H1 (cell line): ENCODE results near the gene FUNDC2. TPM values are rescaled to one million over a fixed set of nuclear protein-coding genes. Genes with fewer than 3 reads are reported as not detected.

Experiments used
- CTCF ChIA-PET: fragments of 300-600 bp; sonication (Branson Sonifier 250); formaldehyde crosslinking; loops from one replicate; lab custom pipeline; 2021; ENCODE audit not compliant: partially characterized antibody; lab: Charles Lee
- POLR2A ChIA-PET: fragments of 300-600 bp; sonication (Branson Sonifier 250); formaldehyde crosslinking; loops from one replicate; lab custom pipeline; 2021; ENCODE audit warnings: inconsistent platforms; ENCODE audit not compliant: partially characterized antibody; lab: Charles Lee
- DNase-seq, 2 experiments: peaks; one replicate each; pipeline versions ENCODE4 v3.0.0 to v3.0.0-alpha.2; 2010 to 2022; ENCODE audit warnings: low spot score in 2 of 2, low read depth in 1 of 2, mixed read lengths in 1 of 2
- FAIRE-seq: peaks from 2 replicates; lab custom pipeline; 2011; peaks lifted over from hg19 to GRCh38; lab: Jason Lieb, UNC
- H2AFZ ChIP-seq: 2 replicates; pipeline ENCODE4 v1.8.1; 2012; ENCODE audit warnings: low read length, inconsistent platforms
- H2AK5ac ChIP-seq: 2 replicates; pipeline ENCODE4 v1.6.1; 2013; ENCODE audit warnings: low read depth, low read length
- H2BK120ac ChIP-seq: replicated peaks from 2 replicates; pipeline ENCODE3; 2013; ENCODE audit warnings: low read depth, low read length, inconsistent platforms
- H2BK12ac ChIP-seq: 2 replicates; pipeline ENCODE4 v1.6.1; 2013; ENCODE audit warnings: low read depth, low read length
- H2BK15ac ChIP-seq: 2 replicates; pipeline ENCODE4 v1.6.1; 2013; ENCODE audit warnings: low read length
- H2BK20ac ChIP-seq: 2 replicates; pipeline ENCODE4 v1.6.1; 2013; ENCODE audit warnings: low read length
- H2BK5ac ChIP-seq: 2 replicates; pipeline ENCODE4 v1.6.1; 2013; ENCODE audit warnings: low read depth, low read length
- H3K14ac ChIP-seq: 2 replicates; pipeline ENCODE4 v1.6.1; 2013; ENCODE audit warnings: inconsistent platforms; ENCODE audit not compliant: insufficient read length
- H3K18ac ChIP-seq: 2 replicates; pipeline ENCODE4 v1.6.1; 2013; ENCODE audit warnings: low read length; ENCODE audit errors: extremely low read depth
- H3K23ac ChIP-seq: 2 replicates; pipeline ENCODE4 v1.6.1; 2013; ENCODE audit warnings: inconsistent platforms; ENCODE audit not compliant: insufficient read length
- H3K23me2 ChIP-seq: 2 replicates; pipeline ENCODE4 v1.6.1; 2013; ENCODE audit warnings: low read depth, low read length
- H3K27ac ChIP-seq: 2 replicates; pipeline ENCODE4 v1.6.1; 2011; ENCODE audit warnings: low read depth, low read length, inconsistent platforms
- H3K27me3 ChIP-seq, 4 experiments: replicated peaks in 1 of 4; 1 replicate in 1 of 4; 2 replicates in 3 of 4; pipeline versions ENCODE4 v1.6.1 to v1.8.1; 2011 to 2013; ENCODE audit warnings: low read length in 3 of 4, mild to moderate bottlenecking in 3 of 4, inconsistent platforms in 2 of 4, mixed read lengths in 2 of 4, moderate library complexity in 1 of 4; ENCODE audit not compliant: control insufficient read depth in 3 of 4, insufficient read depth in 3 of 4; ENCODE audit errors: extremely low read depth in 1 of 4
- H3K36me3 ChIP-seq, 4 experiments: 2 replicates each; pipeline versions ENCODE4 v1.6.1 to v1.8.1; 2011 to 2013; ENCODE audit warnings: mild to moderate bottlenecking in 4 of 4, low read length in 3 of 4, moderate library complexity in 2 of 4, control low read depth in 1 of 4, inconsistent platforms in 1 of 4; ENCODE audit not compliant: insufficient read depth in 4 of 4, control insufficient read depth in 2 of 4
- H3K4ac ChIP-seq: replicated peaks from 2 replicates; pipeline ENCODE3; 2013; ENCODE audit warnings: low read length, low read depth, mixed read lengths, inconsistent platforms; ENCODE audit not compliant: insufficient read length
- H3K4me1 ChIP-seq, 4 experiments: replicated peaks in 1 of 4; 1 replicate in 1 of 4; 2 replicates in 3 of 4; pipeline versions ENCODE4 v1.6.1 to v1.8.1; 2011 to 2013; ENCODE audit warnings: low read length in 3 of 4, inconsistent platforms in 2 of 4, mixed read lengths in 1 of 4; ENCODE audit not compliant: insufficient read depth in 4 of 4, control insufficient read depth in 3 of 4
- H3K4me2 ChIP-seq, 2 experiments: 2 replicates each; pipeline versions ENCODE4 v1.6.1 to v1.8.1; 2011 to 2013; ENCODE audit warnings: low read depth in 2 of 2, low read length in 2 of 2, control low read depth in 1 of 2, inconsistent platforms in 1 of 2, mild to moderate bottlenecking in 1 of 2; ENCODE audit not compliant: insufficient read depth in 1 of 2
- H3K4me3 ChIP-seq, 4 experiments: fragments of 200-600, 300-600 bp in 1 of 4; sonication (generic), shearing (Covaris generic), sonication (Bioruptor Twin) in 1 of 4; 2 replicates each; pipeline versions ENCODE4 v1.5.1 to v1.8.1; 2011 to 2016; ENCODE audit warnings: low read length in 4 of 4, low read depth in 3 of 4, control low read depth in 2 of 4, inconsistent platforms in 2 of 4, mild to moderate bottlenecking in 2 of 4, mixed read lengths in 1 of 4, moderate library complexity in 1 of 4; ENCODE audit not compliant: insufficient read depth in 2 of 4; ENCODE audit errors: extremely low read depth in 1 of 4
- H3K56ac ChIP-seq: replicated peaks from 2 replicates; pipeline ENCODE3; 2013; ENCODE audit warnings: low read depth, mild to moderate bottlenecking, mixed read lengths, low read length, inconsistent platforms; ENCODE audit not compliant: insufficient read length
- H3K79me1 ChIP-seq: 2 replicates; pipeline ENCODE4 v1.6.1; 2013; ENCODE audit warnings: low read depth, low read length, control low read depth
- H3K79me2 ChIP-seq, 2 experiments: 2 replicates each; pipeline versions ENCODE4 v1.6.1 to v1.8.1; 2012 to 2013; ENCODE audit warnings: low read length in 2 of 2, mild to moderate bottlenecking in 2 of 2, inconsistent platforms in 1 of 2; ENCODE audit not compliant: insufficient read depth in 2 of 2, control insufficient read depth in 1 of 2
- H3K9ac ChIP-seq, 4 experiments: replicated peaks in 1 of 4; 1 replicate in 1 of 4; 2 replicates in 3 of 4; pipeline versions ENCODE4 v1.6.1 to v1.8.1; 2011 to 2013; ENCODE audit warnings: low read depth in 3 of 4, low read length in 3 of 4, control low read depth in 2 of 4, mild to moderate bottlenecking in 2 of 4, moderate library complexity in 2 of 4, inconsistent platforms in 1 of 4; ENCODE audit errors: extremely low read depth in 1 of 4
- H3K9me3 ChIP-seq, 2 experiments: 2 replicates each; pipeline versions ENCODE4 v1.6.1 to v1.8.1; 2012 to 2013; ENCODE audit warnings: mild to moderate bottlenecking in 2 of 2, moderate library complexity in 2 of 2, control low read depth in 1 of 2, inconsistent platforms in 1 of 2, low read depth in 1 of 2, low read length in 1 of 2, mixed read lengths in 1 of 2; ENCODE audit not compliant: insufficient read depth in 2 of 2
- H4K20me1 ChIP-seq, 2 experiments: replicated peaks in 1 of 2; 2 replicates each; pipeline versions ENCODE3 to v1.8.1; 2011 to 2013; ENCODE audit warnings: inconsistent platforms in 2 of 2, low read length in 2 of 2, mild to moderate bottlenecking in 1 of 2; ENCODE audit not compliant: insufficient read depth in 2 of 2, control insufficient read depth in 1 of 2
- H4K5ac ChIP-seq: 2 replicates; pipeline ENCODE4 v1.6.1; 2013; ENCODE audit warnings: low read length, low read depth, mixed read lengths, inconsistent platforms; ENCODE audit not compliant: insufficient read length
- H4K8ac ChIP-seq: 2 replicates; pipeline ENCODE4 v1.8.0; 2013; ENCODE audit warnings: mild to moderate bottlenecking, moderate library complexity, low read length, inconsistent platforms; ENCODE audit not compliant: insufficient read depth; ENCODE audit errors: extremely low read depth
- H4K91ac ChIP-seq: replicated peaks from 2 replicates; pipeline ENCODE3; 2013; ENCODE audit warnings: low read length, mixed read lengths, inconsistent platforms; ENCODE audit not compliant: insufficient read length
- BRCA1 ChIP-seq: IDR thresholded peaks from 2 replicates; pipeline ENCODE4 v1.6.1; 2012; ENCODE audit warnings: low read depth, low read length, improper control_type of control experiment
- CEBPB ChIP-seq: IDR thresholded peaks from 2 replicates; pipeline ENCODE4 v1.6.1; 2012; ENCODE audit warnings: low read depth, low read length
- CHD1 ChIP-seq: IDR thresholded peaks from 2 replicates; pipeline ENCODE4 v1.6.1; 2012; ENCODE audit warnings: low read depth, low read length, improper control_type of control experiment
- FOSL1 ChIP-seq: IDR thresholded peaks from 2 replicates; pipeline ENCODE4 v1.6.1; 2011; ENCODE audit warnings: mild to moderate bottlenecking, low read depth, low read length, moderate library complexity; ENCODE audit not compliant: insufficient read depth
- HDAC2 ChIP-seq, 2 experiments: fragments of 300-600 bp in 1 of 2; sonication (generic) in 1 of 2; IDR thresholded peaks; 2 replicates each; pipeline ENCODE4 v1.6.1; 2011 to 2012; ENCODE audit warnings: low read depth in 2 of 2, low read length in 2 of 2, mild to moderate bottlenecking in 2 of 2, moderate library complexity in 2 of 2, borderline replicate concordance in 1 of 2, inconsistent platforms in 1 of 2
- HDAC6 ChIP-seq: IDR thresholded peaks from one replicate; pipeline ENCODE4 v1.7.1; 2012; ENCODE audit warnings: low read depth, mild to moderate bottlenecking, inconsistent platforms, low read length, moderate library complexity
- PHF8 ChIP-seq: fragments of 200-600 bp; sonication (generic); conservative IDR thresholded peaks from 2 replicates; pipeline ENCODE4 v1.7.1; 2012; ENCODE audit warnings: low read depth, mild to moderate bottlenecking, inconsistent platforms, low read length, moderate library complexity
- POU5F1 ChIP-seq: IDR thresholded peaks from 2 replicates; pipeline ENCODE4 v1.6.1; 2011; ENCODE audit warnings: low read depth, mild to moderate bottlenecking, low read length, moderate library complexity
- SIX5 ChIP-seq: IDR thresholded peaks from 2 replicates; pipeline ENCODE4 v1.6.1; 2011; ENCODE audit warnings: mild to moderate bottlenecking, low read depth, low read length
- SP4 ChIP-seq: IDR thresholded peaks from 2 replicates; pipeline ENCODE4 v1.6.1; 2012; ENCODE audit warnings: low read length, inconsistent platforms
- SRF ChIP-seq: IDR thresholded peaks from 2 replicates; pipeline ENCODE4 v1.6.1; 2011; ENCODE audit warnings: mild to moderate bottlenecking, low read depth, low read length, moderate library complexity
- TCF12 ChIP-seq: IDR thresholded peaks from 2 replicates; pipeline ENCODE4 v1.6.1; 2011; ENCODE audit warnings: low read depth, mild to moderate bottlenecking, low read length
- YY1 ChIP-seq: IDR thresholded peaks from 2 replicates; pipeline ENCODE4 v1.6.1; 2011; ENCODE audit warnings: low read depth, mild to moderate bottlenecking, low read length
- WGBS, 2 experiments: shearing (Covaris generic) in 1 of 2; methylation state at CpG; one replicate each; pipeline versions ENCODE4 v1.1.6 to v1.1.7; 2013 to 2015; ENCODE audit warnings: low lambda C conversion rate in 2 of 2, mixed read lengths in 2 of 2, inconsistent platforms in 1 of 2, low coverage in 1 of 2, missing lambda C conversion rate in 1 of 2; ENCODE audit not compliant: insufficient replicate concordance in 2 of 2, insufficient coverage in 1 of 2, insufficient read length in 1 of 2; ENCODE audit errors: extremely low coverage in 1 of 2, missing lambda C conversion rate in 1 of 2; 5-methylcytosine and 5-hydroxymethylcytosine counted together
- polyA plus RNA-seq, 7 experiments: library from polyadenylated mRNA; depleted of rRNA in 3 of 7; stranded (reverse) in 5 of 7; unstranded in 2 of 7; fragments of >200 nt in 5 of 7; fragments of 200-250 nt in 2 of 7; gene quantifications; 1 replicate in 5 of 7; 2 replicates in 1 of 7; 4 replicates in 1 of 7; pipeline versions ENCODE4 v1.2.1 to v1.2.3, GENCODE V29; 2011 to 2013; ENCODE audit warnings: missing spikeins in 2 of 7, mixed read lengths in 2 of 7
- total RNA-seq: library from RNA; stranded (reverse); fragmentation: NEBNext Ultra II Directional; extraction: Animal tissue kit (Norgen Biotek cat#: 25700); gene quantifications from 2 replicates; pipeline ENCODE4 v1.2.1, GENCODE V29; 2021

The FUNDC2 gene
- total and polyA plus RNA-seq, 2 of the 8 experiments (the other 6 are each of a cell fraction or from before 2014, with no cell fraction given): 67.7 to 93.7 TPM

DNA sequence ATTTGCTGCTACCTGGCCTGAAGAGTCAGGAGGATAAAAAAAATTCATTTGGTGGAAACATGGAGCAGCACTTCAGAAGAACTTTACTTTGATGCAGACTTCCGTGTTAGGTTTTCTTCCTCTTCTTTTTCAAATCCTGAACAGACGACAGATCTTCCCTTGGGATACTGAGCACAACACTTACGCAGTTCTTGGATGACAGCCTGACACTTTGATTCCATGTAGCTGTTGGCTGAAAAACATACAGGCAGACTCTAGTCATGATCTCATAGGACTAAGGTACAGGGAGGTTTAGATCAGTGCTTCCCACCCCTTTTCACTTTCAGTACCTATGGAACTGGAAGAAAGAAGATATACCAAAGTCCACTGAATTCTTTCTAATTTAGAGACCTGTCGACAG is 35.1 kb downstream of the FUNDC2 start:
- Histone ChIP-seq H3K23ac (no peak overlapping the region), H3K9ac (no peak overlapping the region), H3K27ac (no peak overlapping the region), H4K8ac (no peak overlapping the region), H3K4me2 (no peak overlapping the region), H2BK120ac (no peak overlapping the region), H3K23me2 (no peaks in the 10 kb centered on the region), H2BK15ac (no peak overlapping the region), H3K56ac (no peak overlapping the region), H3K14ac (no peak overlapping the region), H3K4me3 (no peak overlapping the region), H2BK5ac (no peak overlapping the region), H2BK12ac (no peak overlapping the region), H3K79me1 (no peaks in the 10 kb centered on the region), H2BK20ac (no peak overlapping the region), H3K79me2 (no peaks in the 10 kb centered on the region), H3K36me3 (peaks cover 0 to 7% (median 0%) of the 10 kb centered on the region in 4 experiments; a peak in 3 of 8 replicates), H2AK5ac (no peak overlapping the region), H3K18ac (no peak overlapping the region), H4K5ac (no peak overlapping the region), H3K9me3 (no peaks in the 10 kb centered on the region), H3K4ac (no peak overlapping the region), H4K20me1 (no peaks in the 10 kb centered on the region), H4K91ac (no peak overlapping the region), H3K27me3 (no peaks in the 10 kb centered on the region), H2AFZ (no peak overlapping the region), H3K4me1 (no peaks in the 10 kb centered on the region)
- POLR2A ChIA-PET: no interaction called here
- DNase-seq: no peak
- CTCF ChIA-PET: no interaction called here
- 100% methylated on average over 4 of the region's 4 CpGs; no CpG with 5 or more reads in 1 of the 2 experiments for WGBS, 2 experiments
- TF ChIP-seq FOSL1: no peak
- TF ChIP-seq CEBPB: no peak
- TF ChIP-seq SIX5: no peak
- no peak for TF ChIP-seq CHD1
- TF ChIP-seq SP4: no peak
- no peak for TF ChIP-seq BRCA1
- no peak for TF ChIP-seq TCF12
- TF ChIP-seq POU5F1: no peak
- no peak for TF ChIP-seq SRF
- TF ChIP-seq YY1: no peak
- no peak for TF ChIP-seq HDAC6
- no peak for TF ChIP-seq PHF8
- no peak for TF ChIP-seq HDAC2 (IDR thresholded peaks at IDR 0.05; ENCODE audit: borderline replicate concordance in 1 of 2, low read depth in 2 of 2, low read length in 2 of 2)
- FAIRE-seq: no peak
